Spleen (tissue), 7 donors: ENCODE measurements around the gene SPOCK3.

Experiments
- CTCF ChIP-seq, 11 experiments: fragments of 200-600 bp in 7 of 11; fragments of 450-650 bp in 4 of 11; sonication (generic) in 4 of 11; IDR thresholded peaks in 8 of 11; conservative IDR thresholded peaks in 3 of 11; 1 replicate in 7 of 11; 2 replicates in 4 of 11; pipeline versions ENCODE4 v1.4.0 to v1.8.0; 2016 to 2021; ENCODE audit warnings: antibody characterized with exemption in 11 of 11, inconsistent platforms in 4 of 11, mild to moderate bottlenecking in 1 of 11
- POLR2A ChIP-seq, 3 donors: fragments of 450-650 bp; IDR thresholded peaks; one replicate each; pipeline ENCODE4 v1.5.1; 2017; ENCODE audit warnings: antibody characterized with exemption in 3 of 3, mild to moderate bottlenecking in 1 of 3
- POLR2AphosphoS5 ChIP-seq, 3 donors: sonication (generic); formaldehyde crosslinking; IDR thresholded peaks; one replicate each; pipeline ENCODE4 v1.5.1; 2017; ENCODE audit warnings: antibody characterized with exemption in 3 of 3
- donor health status: DM: no; HTN: no; CAD: no; lungs with moderate emphysema.
- donor health status: DM: no; HTN: no; CAD: no.
- donor health status: DM: no; HTN: no; CAD: no.

GRCh38 chr4:166839615-166840251 lies 394.6 kb downstream of the SPOCK3 start:
- no peak for TF ChIP-seq POLR2AphosphoS5 (IDR thresholded peaks at IDR 0.05)
- TF ChIP-seq CTCF (IDR thresholded peaks at IDR 0.05 in 8 of 11, conservative IDR thresholded peaks at IDR 0.05 in 3 of 11): no peak
- TF ChIP-seq POLR2A (IDR thresholded peaks at IDR 0.05): no peak
